H1 (cell line): ENCODE data around the gene ASPDH. TPM values are rescaled to one million over a fixed set of nuclear protein-coding genes. Genes with fewer than 3 reads are reported as not detected.

ENCODE experiments used
- CHD2 ChIP-seq: IDR thresholded peaks from 2 replicates; pipeline ENCODE4 v1.6.1; 2012; ENCODE audit warnings: low read length, improper control_type of control experiment
- CHD7 ChIP-seq: fragments of 300-600 bp; sonication (generic); IDR thresholded peaks from 2 replicates; pipeline ENCODE4 v1.7.1; 2012; ENCODE audit warnings: low read length, moderate library complexity, mild to moderate bottlenecking, inconsistent platforms; ENCODE audit not compliant: insufficient replicate concordance
- KDM1A ChIP-seq: fragments of 200-600, 300-600 bp; sonication (generic); IDR thresholded peaks from 2 replicates; pipeline ENCODE4 v1.7.1; 2016; ENCODE audit warnings: mild to moderate bottlenecking, low read length, borderline replicate concordance
- MAX ChIP-seq: IDR thresholded peaks from 2 replicates; pipeline ENCODE4 v1.6.1; 2012; ENCODE audit warnings: inconsistent platforms
- NRF1 ChIP-seq: IDR thresholded peaks from 2 replicates; pipeline ENCODE4 v1.6.1; 2011; ENCODE audit warnings: mild to moderate bottlenecking, low read depth, low read length, improper control_type of control experiment
- PHF8 ChIP-seq: fragments of 200-600 bp; sonication (generic); conservative IDR thresholded peaks from 2 replicates; pipeline ENCODE4 v1.7.1; 2012; ENCODE audit warnings: low read depth, mild to moderate bottlenecking, inconsistent platforms, low read length, moderate library complexity
- POLR2AphosphoS5 ChIP-seq: IDR thresholded peaks from 2 replicates; pipeline ENCODE4 v1.6.1; 2011; ENCODE audit warnings: low read depth, low read length
- RNF2 ChIP-seq: fragments of 200-900, 300-1000 bp; sonication (generic); IDR thresholded peaks from 2 replicates; pipeline ENCODE4 v1.7.1; 2016; ENCODE audit warnings: borderline replicate concordance, low read depth, mild to moderate bottlenecking, antibody characterized with exemption, low read length; ENCODE audit not compliant: poor library complexity, severe bottlenecking; ENCODE audit errors: missing control alignments
- SAP30 ChIP-seq: fragments of 300-600 bp; sonication (generic); IDR thresholded peaks from 2 replicates; pipeline ENCODE4 v1.7.1; 2012; ENCODE audit warnings: low read length, moderate library complexity, mild to moderate bottlenecking, inconsistent platforms; ENCODE audit not compliant: insufficient read depth, insufficient replicate concordance
- SP4 ChIP-seq: IDR thresholded peaks from 2 replicates; pipeline ENCODE4 v1.6.1; 2012; ENCODE audit warnings: low read length, inconsistent platforms
- SUZ12 ChIP-seq: fragments of 200-600 bp; sonication (generic); IDR thresholded peaks from 2 replicates; pipeline ENCODE4 v1.6.1; 2012; ENCODE audit warnings: mild to moderate bottlenecking, inconsistent platforms, low read length, moderate library complexity, mixed read lengths
- polyA plus RNA-seq, 7 experiments: library from polyadenylated mRNA; depleted of rRNA in 3 of 7; stranded (reverse) in 5 of 7; unstranded in 2 of 7; fragments of >200 nt in 5 of 7; fragments of 200-250 nt in 2 of 7; gene quantifications; 1 replicate in 5 of 7; 2 replicates in 1 of 7; 4 replicates in 1 of 7; pipeline versions ENCODE4 v1.2.1 to v1.2.3, GENCODE V29; 2011 to 2013; ENCODE audit warnings: missing spikeins in 2 of 7, mixed read lengths in 2 of 7
- total RNA-seq: library from RNA; stranded (reverse); fragmentation: NEBNext Ultra II Directional; extraction: Animal tissue kit (Norgen Biotek cat#: 25700); gene quantifications from 2 replicates; pipeline ENCODE4 v1.2.1, GENCODE V29; 2021

ASPDH gene
- total and polyA plus RNA-seq, 2 of the 8 experiments (the other 6 are each of a cell fraction or from before 2014, with no cell fraction given): not detected

GRCh38 chr19:50535672-50536187 is 22.0 kb upstream of the ASPDH start (continued):
- TF ChIP-seq CHD7 (no peak), MAX (no peak), SAP30 (no peak), POLR2AphosphoS5 (no peak), RNF2 (no peak), PHF8 (no peak), KDM1A (no peak), NRF1 (no peak), CHD2 (no peak), SUZ12 (no peak), SP4 (no peak)
